IPS DF 19.7 (cell line): Measurements from ENCODE around the gene OR6A2.
A peak's percentile ranks its signal among the peaks of the same experiment; 100 is the strongest.

Experiments used
- DNase-seq: peaks from one replicate; pipeline ENCODE4 v3.0.0-alpha.2; 2013; ENCODE audit warnings: low read depth, low spot score

The OR6A2 gene

GRCh38 chr11:6799402-6799801 is at the start of gene OR6A2:
Gene OR6A2, minus strand, starts transcription at chr11:6799689. Its CDS starts 3,981 bp downstream, at chr11:6795708.
- no peak for DNase-seq

- no peak for DNase-seq
Measured at GRCh38 chr11:6845383-6845782, 45.9 kb upstream of the OR6A2 start, which contains the start of gene OR10A5. Gene OR10A5, plus strand, starts transcription at chr11:6845683. Its CDS starts 0 bp downstream, at chr11:6845683.

DNA sequence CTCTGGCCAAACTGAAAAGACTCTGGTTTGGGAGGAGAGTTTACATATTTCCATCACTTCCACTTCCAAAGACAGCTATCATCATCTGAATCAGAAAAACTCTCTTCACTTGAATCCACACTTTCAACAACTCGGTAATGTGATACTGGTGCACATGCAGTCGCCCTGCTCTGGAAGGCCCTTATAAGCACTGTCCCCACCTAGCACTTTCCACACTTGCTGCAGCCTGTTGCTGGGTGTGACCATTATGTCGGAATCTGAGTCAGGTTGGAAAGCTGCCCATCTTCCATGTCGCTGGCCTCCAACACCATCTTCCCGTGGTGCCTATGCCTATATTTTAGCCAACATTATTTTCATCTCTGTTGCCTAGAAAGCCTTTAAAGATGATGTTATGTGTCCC is 44.9 kb upstream of the OR6A2 start:
- DNase-seq: no peak

GRCh38 chr11:6843670-6844069 is 44.2 kb upstream of the OR6A2 start:
- DNase-seq: no peak

DNA sequence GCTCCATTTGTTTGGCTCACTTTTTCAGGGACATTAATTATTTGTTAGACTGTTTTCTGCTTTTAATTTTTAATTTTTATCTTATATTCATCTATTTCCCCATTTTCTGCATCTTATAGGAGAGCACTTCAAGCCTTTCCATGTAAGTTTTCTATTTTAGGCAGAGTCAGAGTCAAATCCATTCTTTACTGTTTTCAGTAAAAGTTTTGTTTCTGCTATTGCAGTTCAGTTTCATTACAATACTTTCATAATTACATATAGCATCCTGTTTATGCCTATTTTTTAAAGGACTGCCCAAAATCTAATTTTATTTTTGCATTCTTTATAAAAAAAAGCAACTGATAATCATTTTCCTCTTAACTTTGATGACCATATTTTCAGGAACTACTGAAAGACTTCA is 42.2 kb upstream of the OR6A2 start:
- no peak for DNase-seq

DNA sequence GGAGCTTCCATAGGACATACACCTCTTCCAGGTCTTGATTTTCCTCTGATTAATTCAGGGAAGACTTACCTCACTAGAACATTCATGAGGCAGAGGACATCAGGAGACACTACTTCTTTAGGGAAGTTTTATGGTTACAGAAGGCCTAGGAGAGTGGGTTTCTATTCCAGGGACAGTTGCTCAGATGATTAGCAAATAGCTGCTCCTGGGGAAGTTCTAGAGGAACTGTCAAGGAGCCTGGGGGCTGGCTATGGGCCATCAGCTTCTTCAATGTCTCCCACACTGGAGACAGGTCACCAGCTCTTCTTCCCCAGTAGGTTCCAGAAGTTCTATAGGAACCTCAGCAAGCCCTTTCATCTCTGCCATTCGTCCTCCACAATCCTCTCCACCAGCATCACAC is 34.5 kb upstream of the OR6A2 start:
- no peak for DNase-seq

DNA sequence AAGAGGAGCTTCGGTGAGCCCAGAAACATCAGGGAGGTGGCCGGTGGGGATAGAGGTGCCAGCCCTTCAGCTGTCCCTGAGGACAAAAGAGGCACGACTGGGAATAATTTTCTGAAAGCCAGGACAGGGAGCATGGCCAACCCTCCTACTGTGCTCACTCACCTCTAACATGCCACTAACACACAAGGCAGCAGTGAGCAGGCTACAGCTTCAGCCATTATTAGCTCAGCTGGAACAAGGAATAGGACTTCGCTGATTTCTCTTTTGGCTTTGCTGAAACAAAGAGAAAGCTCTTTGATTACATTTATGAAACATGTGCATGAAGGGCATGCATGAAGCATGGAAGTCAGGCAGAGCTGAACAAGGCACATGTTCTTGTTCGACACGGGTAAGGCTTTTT is 33.9 kb upstream of the OR6A2 start:
- no peak for DNase-seq

GRCh38 chr11:6828103-6828502 is 28.6 kb upstream of the OR6A2 start:
- no peak for DNase-seq

GRCh38 chr11:6825231-6825744 is 25.8 kb upstream of the OR6A2 start:
- no peak for DNase-seq

DNA sequence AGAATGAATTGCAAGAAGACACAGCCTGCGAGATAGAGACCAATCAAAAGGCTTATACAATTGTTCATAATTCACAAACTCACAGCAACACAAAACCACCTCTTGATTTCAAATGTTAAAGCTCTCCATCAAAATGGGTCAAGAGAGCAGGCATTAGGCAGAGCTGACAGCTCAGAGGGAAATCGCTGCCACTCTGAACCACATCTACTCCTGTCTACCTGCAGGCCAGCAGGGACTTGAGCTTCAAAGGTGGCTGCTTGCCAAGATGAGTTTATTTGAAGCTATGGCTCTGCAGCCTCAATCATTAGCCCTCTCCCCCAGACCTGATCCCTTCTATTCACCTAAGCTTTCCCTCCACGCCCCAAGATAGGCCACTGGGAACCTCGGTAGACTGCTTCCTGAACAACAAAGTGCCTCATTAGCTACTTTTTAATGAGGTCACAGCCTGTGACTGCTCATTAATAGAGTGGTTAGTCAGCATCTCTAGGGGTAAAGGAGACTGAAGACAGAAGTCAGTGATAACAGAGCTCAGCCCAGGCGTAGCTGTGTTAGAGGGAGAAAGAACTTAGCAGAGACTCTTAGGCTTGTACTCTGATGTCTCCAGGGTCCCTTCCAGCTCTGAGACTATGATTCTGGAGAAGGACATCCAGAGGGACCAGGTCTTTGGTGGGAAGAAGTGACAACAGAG is 24.8 kb upstream of the OR6A2 start:
- DNase-seq: no peak

- DNase-seq: no peak
Measured at GRCh38 chr11:6818967-6819366, 19.5 kb upstream of the OR6A2 start.

- peak; percentile 57 for DNase-seq
Measured at GRCh38 chr11:6817694-6818093, 18.2 kb upstream of the OR6A2 start.

- no peak for DNase-seq
Measured at GRCh38 chr11:6813656-6814055, 14.2 kb upstream of the OR6A2 start.

GRCh38 chr11:6812390-6813005 is 13.0 kb upstream of the OR6A2 start:
- peak; percentile 28 for DNase-seq

DNA sequence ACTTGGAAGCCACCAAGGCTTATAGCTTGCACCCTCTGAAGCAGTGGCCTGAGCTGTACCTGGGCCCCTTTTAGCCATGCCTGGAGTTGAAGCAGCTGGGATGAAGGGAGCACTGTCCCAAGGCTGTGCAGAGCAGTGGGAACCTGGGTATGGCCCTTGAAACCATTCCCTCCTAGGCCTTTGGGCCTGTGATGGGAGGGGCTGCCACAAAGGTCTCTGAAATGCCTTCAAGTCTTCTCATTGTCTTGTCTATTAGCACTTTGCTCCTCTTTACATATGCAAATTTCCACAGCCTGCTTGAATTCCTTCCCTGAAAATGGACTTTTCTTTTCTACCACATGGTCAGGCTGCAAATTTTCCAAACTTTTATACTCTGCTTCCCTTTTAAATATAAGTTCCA is 1.6 kb upstream of the OR6A2 start:
- peak; percentile 38 for DNase-seq

- DNase-seq: no peak
Measured at GRCh38 chr11:6794639-6795038, 4.8 kb downstream of the OR6A2 start.

GRCh38 chr11:6790546-6790945 is 8.9 kb downstream of the OR6A2 start:
- no peak for DNase-seq

GRCh38 chr11:6782720-6783119 is 16.8 kb downstream of the OR6A2 start, which contains the start of gene OR2AG1:
Gene OR2AG1, plus strand, starts transcription at chr11:6783020. Its CDS starts 2,018 bp downstream, at chr11:6785038.
- DNase-seq: no peak

GRCh38 chr11:6780829-6781228 is 18.7 kb downstream of the OR6A2 start:
- DNase-seq: no peak

DNA sequence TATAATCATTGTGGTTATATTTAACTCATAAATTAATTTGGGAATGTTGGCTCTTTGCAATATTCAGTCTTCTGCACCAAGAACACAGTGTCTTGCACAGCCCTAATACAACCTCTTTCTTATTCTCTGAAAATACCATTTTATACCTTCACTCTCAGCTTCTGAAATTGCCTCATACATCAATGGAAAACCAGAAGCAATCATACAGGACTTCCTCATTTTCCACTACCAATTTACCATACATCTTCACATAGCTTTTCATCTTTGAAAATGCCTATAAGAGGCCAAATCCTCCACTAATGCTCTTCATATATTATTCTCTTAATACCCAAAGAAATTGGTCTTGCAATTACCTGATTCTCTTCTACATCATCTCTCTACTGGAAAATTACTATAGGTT is 21.0 kb downstream of the OR6A2 start:
- DNase-seq: no peak

DNA sequence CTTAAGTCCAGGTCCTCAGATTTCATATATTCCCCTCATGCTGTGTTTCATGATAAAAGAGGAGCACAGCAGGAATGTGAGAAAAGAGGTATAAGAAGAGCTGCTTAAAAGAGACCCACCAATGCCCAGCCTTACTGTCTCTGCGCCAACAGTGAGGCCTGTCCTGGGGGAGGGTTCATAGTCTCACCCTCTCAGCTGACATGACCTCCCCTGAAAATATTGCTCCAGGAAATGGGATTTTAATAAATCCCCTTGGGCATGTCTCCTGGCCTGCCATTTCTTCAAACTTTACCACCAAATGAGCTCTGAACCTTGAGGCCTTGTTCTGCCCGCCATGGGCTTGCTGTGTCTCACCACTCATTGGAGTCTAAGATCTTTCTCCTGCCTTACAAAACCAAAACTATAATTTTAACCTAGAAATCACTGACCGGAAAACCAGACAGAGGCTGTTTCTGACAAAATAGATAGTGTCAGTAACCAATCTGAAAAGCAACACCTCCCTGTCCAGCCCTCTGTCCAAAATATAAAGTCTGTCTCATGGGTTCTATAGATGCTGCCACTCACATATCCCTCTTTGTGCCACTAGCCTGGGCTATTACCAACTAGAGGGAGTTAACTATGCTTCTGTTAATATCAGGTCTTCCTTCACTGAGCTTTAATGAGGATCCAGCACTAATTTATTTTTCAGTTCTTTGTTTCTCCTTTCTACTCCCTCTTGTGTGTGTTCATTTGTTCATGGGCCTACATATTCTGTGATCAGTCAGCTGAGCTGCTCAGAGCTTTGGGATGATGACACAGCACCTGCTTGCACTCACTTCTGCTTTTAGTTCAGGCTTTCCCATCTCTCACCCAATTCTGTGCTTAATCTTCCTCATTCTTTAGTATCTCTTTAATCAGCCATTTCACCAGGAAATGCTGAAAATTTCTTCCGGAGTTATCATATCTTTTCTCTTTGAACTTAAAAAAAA is 27.3 kb downstream of the OR6A2 start, which contains the start of gene OR2AG2:
Gene OR2AG2, minus strand, starts transcription at position 51 of the 968 bp plus-strand sequence. CDS start 3,019 bp downstream, outside the sequence.
- DNase-seq: no peak
